COR-L47 (cell line): Measurements from ENCODE around the gene TBC1D7.
"Not testable (repeated sequence)": the region's sequence is repeated elsewhere in the genome, so short reads cannot be mapped to it uniquely, and the experiment has no call there.

Source experiments
- DNase-seq: peaks from one replicate; lab custom pipeline; 2025; lab: John Stamatoyannopoulos, UW

Gene TBC1D7

DNA sequence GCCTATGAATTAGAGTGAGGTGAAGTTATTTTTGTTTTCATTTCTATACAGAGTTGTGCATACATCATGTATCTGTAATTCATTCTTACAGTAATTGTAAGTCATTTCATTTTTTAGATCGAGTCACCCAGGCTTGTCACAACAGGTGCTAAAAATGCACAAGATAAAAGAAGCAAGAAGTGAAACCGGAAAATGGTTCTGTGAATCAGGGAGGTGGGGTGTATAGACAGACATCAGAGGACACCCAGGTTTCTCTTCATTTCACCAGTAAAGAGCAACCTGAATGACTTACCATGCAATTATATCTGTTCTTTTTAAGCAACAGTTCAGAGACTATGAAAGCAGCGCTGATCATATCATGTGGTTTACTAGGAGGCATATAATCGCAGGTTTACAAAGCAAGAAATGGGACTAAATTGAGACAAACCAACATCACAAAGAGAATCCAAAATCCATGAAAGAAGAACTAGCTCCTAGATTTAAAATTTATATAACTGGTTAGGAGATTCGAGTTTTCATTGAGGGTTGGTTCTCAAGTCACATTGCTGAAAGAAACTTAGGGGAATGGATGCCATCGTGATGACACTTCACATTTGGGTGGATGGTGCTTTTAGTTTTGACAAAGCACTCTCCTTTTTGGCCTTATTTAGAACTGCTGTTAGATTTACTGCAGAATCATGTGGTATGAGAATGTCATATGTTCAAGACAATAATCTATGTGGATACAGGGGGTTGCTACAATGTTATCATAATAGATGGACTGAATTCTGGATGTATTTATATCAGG, 27.9 kb upstream of the TBC1D7 start:
- no peak for DNase-seq

DNA sequence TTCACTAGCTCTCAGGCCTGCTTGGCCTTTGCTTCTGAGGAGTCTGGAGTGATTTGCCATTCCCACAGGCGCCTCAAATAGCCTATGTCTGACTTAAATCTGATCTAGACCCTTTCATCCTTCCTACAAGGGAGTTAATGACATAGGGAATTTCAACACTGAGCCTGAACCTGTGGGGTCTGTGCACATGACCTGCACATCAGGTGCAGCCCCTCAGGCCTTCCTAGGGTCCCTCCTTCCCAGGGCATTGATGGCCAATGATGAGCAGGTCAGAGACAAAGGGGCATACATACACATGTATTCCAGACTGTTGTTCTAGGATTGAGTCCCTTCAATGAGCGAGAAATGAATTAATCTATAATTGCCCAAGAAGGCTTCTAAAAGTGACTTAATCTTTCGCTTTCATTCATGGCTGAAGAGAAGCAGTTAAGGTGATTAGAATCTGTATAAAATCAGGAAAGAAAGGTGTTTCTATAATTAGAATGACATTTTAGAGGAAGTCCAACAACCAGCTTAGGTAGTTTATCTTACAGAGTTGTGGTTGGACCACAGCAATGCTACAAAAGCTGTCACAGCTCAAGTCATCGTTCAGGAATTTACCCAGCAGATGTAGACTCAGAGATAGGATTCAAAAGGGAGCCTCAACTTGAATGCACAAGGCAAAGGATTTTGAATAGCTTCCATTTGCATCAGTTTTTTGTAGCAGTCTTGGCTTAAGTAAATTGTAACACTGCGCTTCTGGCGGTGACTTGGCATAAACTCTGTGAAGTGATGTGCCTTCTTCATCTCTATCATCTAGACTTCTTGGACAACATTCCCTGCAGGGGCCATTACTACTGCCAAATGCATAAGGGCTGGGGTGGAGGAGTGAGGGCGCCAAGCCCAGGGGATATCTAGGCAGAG, 27.0 kb upstream of the TBC1D7 start:
- DNase-seq: no peak

GRCh38 chr6:13354331-13355042, 26.1 kb upstream of the TBC1D7 start:
- no peak for DNase-seq

DNA sequence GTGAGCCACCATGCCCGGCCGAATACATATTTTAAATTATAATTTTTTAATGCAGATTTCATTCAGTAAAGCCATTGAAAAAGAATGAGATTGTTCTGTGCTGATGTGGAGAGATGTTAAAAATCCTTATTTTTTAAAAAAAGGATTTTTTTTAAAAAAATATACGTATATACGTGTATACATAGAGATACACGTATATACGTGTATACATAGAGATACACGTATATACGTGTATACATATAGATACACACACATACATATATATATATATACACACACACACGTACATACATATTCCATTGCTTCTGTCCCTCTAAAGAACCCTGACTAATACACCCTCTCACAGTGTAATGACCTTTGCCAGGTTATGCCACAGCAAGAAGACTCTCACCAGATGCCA, 23.8 kb upstream of the TBC1D7 start:
- DNase-seq: no peak

DNA sequence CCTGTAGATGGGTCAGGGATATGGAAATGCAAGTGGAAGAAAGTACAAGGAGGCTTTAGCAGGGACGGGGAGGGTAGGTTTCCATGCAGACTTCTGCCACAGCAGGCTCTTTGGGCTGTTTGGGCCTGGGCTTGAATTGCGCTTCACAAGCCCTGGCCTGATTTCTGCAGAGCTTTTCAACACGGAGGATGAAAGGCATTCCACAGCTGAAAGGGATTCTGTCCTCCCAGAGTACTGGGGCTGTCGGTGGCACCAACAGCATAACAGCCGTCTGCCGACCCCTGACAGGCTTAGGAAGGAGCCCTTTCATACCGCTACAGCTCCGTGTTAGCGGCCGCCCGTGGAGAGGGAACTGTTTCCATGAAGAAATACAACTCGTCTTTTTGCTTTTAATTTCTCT, 22.9 kb upstream of the TBC1D7 start:
- no peak for DNase-seq

DNA sequence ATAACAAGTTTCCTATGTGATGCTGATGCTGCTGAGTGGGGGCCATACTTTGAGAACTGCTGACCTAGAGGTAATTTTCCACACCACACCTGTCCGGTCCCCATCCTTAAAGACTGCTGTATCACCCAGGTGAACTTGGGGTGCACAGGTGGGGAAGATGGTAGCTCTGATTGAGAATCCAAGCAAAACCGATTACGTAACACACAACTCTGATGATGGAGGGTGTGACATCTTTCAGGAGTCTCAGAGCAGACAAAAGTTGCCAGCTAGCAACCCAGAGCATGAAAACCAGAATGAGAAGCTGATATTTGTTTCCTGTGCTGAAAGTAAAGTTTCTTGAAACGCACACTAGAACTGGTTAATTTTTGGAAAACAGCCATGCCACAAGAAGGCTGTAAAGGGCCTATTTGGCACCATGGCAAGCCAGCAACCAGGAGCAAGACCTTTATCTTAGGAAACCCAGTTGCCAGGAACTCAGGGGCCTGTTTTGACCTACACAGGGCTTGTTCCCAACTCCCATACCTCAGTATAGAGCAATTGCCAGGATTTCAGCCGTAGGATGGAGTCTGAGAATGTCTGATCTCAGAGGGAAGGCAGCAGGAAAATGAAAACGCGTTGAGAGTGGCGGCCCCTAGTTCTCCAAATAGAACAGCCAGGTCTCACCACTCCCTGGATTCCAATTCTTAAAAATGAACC, 21.6 kb upstream of the TBC1D7 start:
- no peak for DNase-seq

DNA sequence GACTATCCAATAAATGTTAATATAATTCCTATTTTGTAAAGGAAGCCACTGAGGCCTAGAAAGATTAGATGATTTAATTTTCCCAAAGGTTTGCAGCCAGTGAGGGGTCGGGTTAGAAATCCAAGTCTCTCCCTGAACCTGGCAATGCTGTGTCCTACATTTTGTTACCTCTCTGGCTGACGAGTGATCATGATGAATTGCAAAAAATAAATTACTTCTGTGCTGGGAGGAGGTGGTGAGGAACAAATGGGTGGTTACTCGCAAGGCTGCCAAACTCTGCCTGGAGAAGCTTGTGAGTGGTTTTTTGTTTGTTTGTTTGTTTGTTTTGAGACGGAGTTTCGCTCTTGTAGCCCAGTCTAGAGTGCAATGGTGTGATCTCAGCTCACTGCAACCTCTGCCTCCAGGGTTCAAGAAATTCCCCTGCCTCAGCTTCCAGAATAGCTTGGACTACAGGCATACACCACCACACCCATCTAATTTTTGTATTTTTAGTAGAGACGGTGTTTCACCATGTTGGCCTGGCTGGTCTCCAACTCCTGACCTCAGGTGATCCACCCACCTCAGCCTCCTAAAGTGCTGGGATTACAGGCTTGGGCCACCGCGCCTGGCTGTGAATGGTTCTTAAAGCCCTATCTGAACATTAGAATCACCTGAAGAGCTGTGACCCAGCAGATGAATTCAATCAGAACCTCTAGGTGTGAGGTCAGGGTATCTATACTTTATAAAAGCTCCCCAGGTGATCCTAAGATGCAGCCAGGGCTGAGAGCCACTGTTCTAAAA, 20.2 kb upstream of the TBC1D7 start:
- no peak for DNase-seq

DNA sequence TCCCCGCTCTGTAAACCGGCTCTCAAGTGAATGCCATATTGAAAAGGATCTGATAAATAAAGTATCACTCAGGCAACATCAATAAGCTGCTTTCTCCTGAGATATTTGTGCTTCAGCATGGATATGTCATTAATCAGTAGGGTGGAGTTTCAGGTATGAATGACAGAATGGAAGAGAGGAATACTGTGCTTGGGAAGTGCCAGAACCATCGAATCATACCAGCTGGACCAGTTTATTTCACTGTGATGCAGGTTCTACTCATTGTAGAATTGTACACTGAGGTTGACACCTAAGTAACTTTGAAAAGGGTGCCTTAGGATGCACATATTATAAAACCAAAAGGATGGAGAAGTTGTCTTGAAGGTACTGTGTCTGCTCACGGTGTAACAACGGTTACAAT, 17.9 kb upstream of the TBC1D7 start:
- DNase-seq: no peak

DNA sequence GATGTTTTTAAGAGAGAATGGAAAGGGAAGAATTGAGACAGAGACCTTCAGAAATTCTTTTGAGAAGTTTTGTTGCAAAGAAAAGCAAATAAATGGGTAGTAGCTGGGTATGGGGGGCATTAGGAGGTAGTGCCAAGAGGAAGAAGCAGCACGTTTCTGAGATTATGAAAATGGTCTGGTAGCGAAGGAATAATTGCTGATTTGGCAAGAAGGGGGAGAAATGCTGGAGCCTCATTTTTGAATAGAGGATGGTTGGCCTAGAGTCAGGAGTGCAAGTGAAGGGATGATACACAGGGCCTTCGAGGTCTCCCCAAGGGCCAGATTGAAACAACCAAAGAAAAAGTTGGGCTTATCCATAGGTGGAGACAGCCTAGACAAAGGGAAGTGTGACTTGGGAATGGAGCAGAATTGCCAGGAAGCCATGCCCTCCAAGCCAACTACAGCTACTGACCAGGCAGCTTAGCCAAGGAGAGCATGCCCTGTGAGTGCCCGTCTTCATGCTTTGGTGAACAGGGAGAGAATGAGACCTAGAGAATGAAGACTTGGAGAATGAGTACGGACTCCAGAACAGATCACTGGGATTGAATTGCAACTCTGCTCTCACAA, 14.2 kb upstream of the TBC1D7 start:
- DNase-seq: no peak

- no peak for DNase-seq
Measured at GRCh38 chr6:13339863-13340630, 11.7 kb upstream of the TBC1D7 start.

- no peak for DNase-seq
Measured at GRCh38 chr6:13338038-13338437, 9.7 kb upstream of the TBC1D7 start.

DNA sequence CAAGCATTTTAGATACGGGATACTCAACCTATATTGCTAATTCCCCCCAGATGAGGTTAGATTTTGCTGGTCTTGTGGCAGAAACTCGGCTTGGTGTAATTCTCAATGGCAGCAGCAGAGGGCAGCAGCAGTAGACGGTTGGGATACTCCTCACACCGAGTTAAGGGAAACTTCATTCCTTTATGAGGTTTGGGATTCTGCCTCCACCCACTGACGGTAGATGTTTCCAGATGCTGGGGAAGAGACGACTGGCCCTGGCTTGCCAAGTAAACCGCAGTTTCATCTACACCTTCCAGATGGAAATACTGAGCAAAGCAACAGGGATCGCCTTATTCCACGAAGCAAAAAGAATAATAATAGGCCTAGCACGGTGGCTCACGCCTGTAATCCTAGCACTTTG, 8.2 kb upstream of the TBC1D7 start:
- peak; percentile 43 for DNase-seq

- no peak for DNase-seq
Measured at GRCh38 chr6:13334953-13335352, 6.6 kb upstream of the TBC1D7 start.

DNA sequence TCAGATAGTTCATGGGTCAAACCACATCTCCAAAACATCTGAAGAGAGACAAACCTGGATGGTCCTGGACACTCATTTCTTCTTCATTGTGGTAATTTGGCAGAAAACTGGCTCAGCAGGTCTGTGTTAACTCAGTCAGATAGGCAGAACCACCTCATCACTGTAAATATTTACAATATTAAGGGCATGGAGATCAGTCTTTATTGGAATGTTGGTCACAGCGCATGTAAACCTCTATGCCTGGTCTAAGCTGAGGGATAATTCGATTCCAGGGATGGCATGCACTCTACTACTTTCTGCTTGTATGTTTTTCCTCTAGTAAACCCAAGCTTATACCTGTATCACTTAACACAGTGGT, 4.0 kb upstream of the TBC1D7 start:
- no peak for DNase-seq

DNA sequence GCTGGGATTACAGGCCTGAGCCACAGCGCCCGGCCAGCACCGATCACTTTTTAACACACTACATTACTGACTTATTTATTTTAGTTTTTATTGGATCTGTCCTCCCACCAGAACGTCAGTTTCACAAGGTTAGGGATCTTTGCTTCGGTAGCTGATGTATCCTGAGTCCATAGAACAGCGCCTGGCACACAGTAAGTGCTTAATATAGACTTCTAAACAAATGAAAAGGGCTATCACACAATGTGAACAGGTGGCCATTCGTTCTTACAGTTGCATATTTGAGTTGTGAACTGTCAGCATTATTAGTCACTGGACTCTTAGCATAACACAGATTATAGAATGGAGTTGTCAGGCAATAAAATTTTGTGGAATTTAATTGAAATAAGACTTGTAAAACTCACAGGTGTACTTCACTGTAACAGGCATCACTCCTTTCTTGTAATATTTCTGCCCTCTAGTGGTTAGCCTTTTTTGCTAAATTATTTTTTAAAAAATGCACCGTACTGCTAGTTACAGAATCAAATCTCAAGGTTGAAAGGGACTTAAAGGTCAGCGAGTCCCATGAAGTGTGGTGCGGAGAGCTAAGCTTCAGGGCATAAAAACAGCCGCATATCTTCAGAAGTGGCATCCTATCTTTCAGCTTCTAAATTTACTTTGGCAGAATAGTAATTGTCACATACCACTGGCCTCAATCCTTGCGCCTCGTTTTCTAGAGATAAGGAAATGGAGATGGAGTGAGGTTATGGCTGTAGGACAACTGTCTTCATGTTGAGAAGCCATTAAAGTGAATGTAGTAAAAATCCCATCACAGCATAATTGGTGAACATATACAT, 3.4 kb upstream of the TBC1D7 start:
- peak; percentile 18 for DNase-seq

DNA sequence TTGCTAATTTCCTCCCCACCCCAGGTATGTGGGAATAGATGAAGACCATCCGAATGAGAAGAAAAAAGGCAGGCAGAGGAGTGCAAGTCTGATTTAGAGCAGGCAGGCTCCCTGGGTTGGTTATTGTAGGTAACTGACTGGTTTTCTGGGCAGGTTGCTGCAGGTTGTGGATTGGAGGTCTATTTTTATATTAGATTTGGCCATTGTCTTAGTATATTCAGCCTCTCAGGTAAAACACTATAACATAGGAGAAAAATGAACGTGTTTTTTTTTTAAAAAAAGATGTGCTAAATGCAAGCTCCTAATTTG, 492 bp upstream of the TBC1D7 start:
- DNase-seq: no peak

GRCh38 chr6:13327691-13328075, 654 bp downstream of the TBC1D7 start:
- DNase-seq: peak; percentile 9

DNA sequence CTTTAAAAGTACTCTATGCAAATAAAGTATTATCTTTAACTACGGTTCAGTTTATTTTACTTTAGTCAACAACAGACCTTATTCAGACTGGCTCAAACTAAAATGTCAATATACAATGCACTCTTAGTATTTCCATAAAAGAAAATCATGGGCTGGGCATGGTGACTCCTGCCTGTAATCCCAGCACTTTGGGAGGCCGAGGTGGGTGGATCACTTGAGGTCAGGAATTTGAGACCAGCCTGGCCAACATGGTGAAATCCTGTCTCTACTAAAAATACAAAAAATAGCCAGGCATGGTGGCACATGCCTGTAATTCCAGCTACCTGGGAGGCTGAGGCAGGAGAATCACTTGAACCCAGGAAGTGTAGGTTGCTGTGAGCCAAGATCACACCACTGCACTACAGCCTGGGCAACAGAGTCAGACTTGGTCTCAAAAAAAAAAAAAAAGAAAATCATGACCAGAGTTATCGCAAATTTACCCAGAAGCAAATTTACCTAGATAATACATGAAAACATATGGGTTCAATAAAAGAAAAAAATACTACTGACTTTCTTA, 2.2 kb downstream of the TBC1D7 start:
- not testable (repeated sequence) for DNase-seq
